Spleen (tissue), 11 donors: ENCODE measurements around the gene RBM8A. TPM values are rescaled to one million over a fixed set of nuclear protein-coding genes. Genes with fewer than 3 reads are reported as not detected.

Experiments used
- DNase-seq: peaks from one replicate; pipeline ENCODE4 v3.0.0-alpha.2; 2020
- H3K27ac ChIP-seq, 8 donors: fragments of 200-600 bp; sonication (generic) in 7 of 8; 1 replicate in 4 of 8; 2 replicates in 4 of 8; pipeline versions ENCODE4 v1.5.0 to v1.8.0; 2016 to 2021; ENCODE audit warnings: inconsistent platforms in 4 of 8, mild to moderate bottlenecking in 4 of 8, moderate library complexity in 1 of 8
- H3K27me3 ChIP-seq, 7 donors: fragments of 200-600 bp; sonication (generic) in 6 of 7; replicated peaks in 1 of 7; 1 replicate in 4 of 7; 2 replicates in 3 of 7; pipeline versions ENCODE4 v1.5.0 to v1.8.0; 2016 to 2021; ENCODE audit warnings: inconsistent platforms in 3 of 7, mild to moderate bottlenecking in 1 of 7
- H3K36me3 ChIP-seq, 6 donors: fragments of 200-600 bp; sonication (generic) in 5 of 6; 1 replicate in 4 of 6; 2 replicates in 2 of 6; pipeline versions ENCODE4 v1.5.0 to v1.8.0; 2016 to 2021; ENCODE audit warnings: inconsistent platforms in 2 of 6
- H3K4me1 ChIP-seq, 6 donors: fragments of 200-600 bp; sonication (generic) in 5 of 6; 1 replicate in 3 of 6; 2 replicates in 3 of 6; pipeline versions ENCODE4 v1.5.0 to v1.8.0; 2016 to 2021; ENCODE audit warnings: inconsistent platforms in 3 of 6
- H3K4me3 ChIP-seq, 8 donors: fragments of 200-600 bp; sonication (generic) in 7 of 8; 1 replicate in 4 of 8; 2 replicates in 4 of 8; pipeline versions ENCODE4 v1.5.0 to v1.8.0; 2016 to 2021; ENCODE audit warnings: inconsistent platforms in 4 of 8, mild to moderate bottlenecking in 4 of 8, moderate library complexity in 2 of 8
- H3K9me3 ChIP-seq, 8 donors: fragments of 200-600 bp; sonication (generic) in 7 of 8; 1 replicate in 4 of 8; 2 replicates in 4 of 8; pipeline versions ENCODE4 v1.5.0 to v1.8.0; 2016 to 2021; ENCODE audit warnings: inconsistent platforms in 4 of 8
- POLR2A ChIP-seq, 3 donors: fragments of 450-650 bp; IDR thresholded peaks; one replicate each; pipeline ENCODE4 v1.5.1; 2017; ENCODE audit warnings: antibody characterized with exemption in 3 of 3, mild to moderate bottlenecking in 1 of 3
- POLR2AphosphoS5 ChIP-seq, 3 donors: sonication (generic); formaldehyde crosslinking; IDR thresholded peaks; one replicate each; pipeline ENCODE4 v1.5.1; 2017; ENCODE audit warnings: antibody characterized with exemption in 3 of 3
- WGBS, 5 donors: extraction: QIAGEN DNeasy Blood & Tissue Kit in 3 of 5; methylation state at CpG; one replicate each; pipeline versions ENCODE4 v1.1.5 to v1.1.7; 2013 to 2018; 5-methylcytosine and 5-hydroxymethylcytosine counted together
- intact Hi-C: fragments of 100-400 bp; cut with DNase I; formaldehyde crosslinking; loops from one replicate; pipeline ENCODE4 v1.15.0; 2023; ENCODE audit warnings: low total_unique reads
- polyA plus RNA-seq, 3 donors: library from polyadenylated mRNA; stranded (reverse); fragments of 200-250 nt; gene quantifications; one replicate each; pipeline ENCODE4 v1.2.1, GENCODE V29; 2013
- total RNA-seq, 7 donors: library from RNA; depleted of rRNA in 3 of 7; stranded (reverse); fragments of >200 nt in 3 of 7; fragmentation: NEBNext Ultra II Directional in 4 of 7; extraction: Animal tissue kit (Norgen Biotek cat#: 25700) in 4 of 7; gene quantifications; one replicate each; pipeline versions ENCODE4 v1.1.0 to v1.2.1, GENCODE V29; 2016 to 2021
- TF ChIP-seq, protein P1 (sequence below), 11 experiments: fragments of 200-600 bp in 7 of 11; fragments of 450-650 bp in 4 of 11; sonication (generic) in 4 of 11; IDR thresholded peaks in 8 of 11; conservative IDR thresholded peaks in 3 of 11; 1 replicate in 7 of 11; 2 replicates in 4 of 11; pipeline versions ENCODE4 v1.4.0 to v1.8.0; 2016 to 2021; ENCODE audit warnings: antibody characterized with exemption in 11 of 11, inconsistent platforms in 4 of 11, mild to moderate bottlenecking in 1 of 11
- donor health status: healthy with polysubstance abuse.
- donor health status: DM: no; HTN: no; CAD: no; lungs with moderate emphysema.
- donor health status: DM: no; HTN: no; CAD: no.
- donor health status: Bipolar disorder and iron deficiency.
- donor health status: healthy.
- donor health status: DM: no; HTN: no; CAD: no.
- donor health status: DM: yes; HTN: yes; CAD: no.

RBM8A gene
- total and polyA plus RNA-seq, 10 donors = 87.0 to 187 (median 118) TPM

DNA sequence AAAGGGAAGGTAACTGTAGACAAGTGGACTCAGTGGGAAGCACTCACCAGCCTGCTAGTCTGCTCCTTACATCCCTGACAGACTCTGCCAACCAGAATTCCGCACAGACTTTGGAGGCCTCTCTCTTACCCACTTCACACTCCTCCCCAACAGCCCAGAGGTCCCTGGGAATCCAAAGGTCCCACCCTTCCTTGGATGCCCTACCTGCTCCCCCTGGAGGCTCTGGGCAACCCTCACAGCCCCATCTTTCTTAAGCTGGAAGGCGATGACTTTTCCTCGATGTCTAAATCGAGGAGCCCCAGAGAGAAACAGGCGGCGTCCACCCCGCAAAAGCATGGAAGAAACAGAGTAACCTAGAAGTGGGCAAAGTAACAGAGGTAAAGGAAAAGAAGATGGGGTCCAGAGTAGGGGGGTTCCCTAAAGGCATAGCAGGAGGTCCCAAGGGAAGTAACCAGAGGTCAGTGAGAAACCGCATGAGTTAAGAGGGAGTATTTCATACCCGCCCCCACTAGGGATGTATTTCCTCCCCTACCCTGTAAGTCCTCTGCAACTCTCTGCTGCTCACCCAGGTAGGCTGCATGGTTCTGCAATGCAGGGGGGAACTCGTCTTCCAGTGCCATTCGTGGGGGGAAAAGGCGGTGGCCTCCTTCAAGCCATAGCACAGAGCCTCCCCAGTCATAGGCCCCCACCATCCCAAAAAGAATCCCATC is 25.8 kb downstream of the RBM8A start:
- no peak overlapping the region for H3K4me3 ChIP-seq
- H3K9me3 ChIP-seq = no peaks in the 10 kb centered on the region
- 86 to 96% (median 90%) methylated on average over 12 of the region's 12 CpGs for WGBS, 5 donors
- no peaks in the 10 kb centered on the region for H3K27me3 ChIP-seq
- TF ChIP-seq POLR2AphosphoS5 (IDR thresholded peaks at IDR 0.05) = no peak
- TF ChIP-seq POLR2A (IDR thresholded peaks at IDR 0.05) = no peak
- TF ChIP-seq, protein P1, sequence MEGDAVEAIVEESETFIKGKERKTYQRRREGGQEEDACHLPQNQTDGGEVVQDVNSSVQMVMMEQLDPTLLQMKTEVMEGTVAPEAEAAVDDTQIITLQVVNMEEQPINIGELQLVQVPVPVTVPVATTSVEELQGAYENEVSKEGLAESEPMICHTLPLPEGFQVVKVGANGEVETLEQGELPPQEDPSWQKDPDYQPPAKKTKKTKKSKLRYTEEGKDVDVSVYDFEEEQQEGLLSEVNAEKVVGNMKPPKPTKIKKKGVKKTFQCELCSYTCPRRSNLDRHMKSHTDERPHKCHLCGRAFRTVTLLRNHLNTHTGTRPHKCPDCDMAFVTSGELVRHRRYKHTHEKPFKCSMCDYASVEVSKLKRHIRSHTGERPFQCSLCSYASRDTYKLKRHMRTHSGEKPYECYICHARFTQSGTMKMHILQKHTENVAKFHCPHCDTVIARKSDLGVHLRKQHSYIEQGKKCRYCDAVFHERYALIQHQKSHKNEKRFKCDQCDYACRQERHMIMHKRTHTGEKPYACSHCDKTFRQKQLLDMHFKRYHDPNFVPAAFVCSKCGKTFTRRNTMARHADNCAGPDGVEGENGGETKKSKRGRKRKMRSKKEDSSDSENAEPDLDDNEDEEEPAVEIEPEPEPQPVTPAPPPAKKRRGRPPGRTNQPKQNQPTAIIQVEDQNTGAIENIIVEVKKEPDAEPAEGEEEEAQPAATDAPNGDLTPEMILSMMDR (IDR thresholded peaks at IDR 0.05 in 8 of 11, conservative IDR thresholded peaks at IDR 0.05 in 3 of 11) = no peak
- peaks cover 0 to 6% (median 0%) of the 10 kb centered on the region in 6 donors for H3K36me3 ChIP-seq
- no peak overlapping the region for H3K27ac ChIP-seq
- intact Hi-C loops = no loop called here
- DNase-seq = no peak
- H3K4me1 ChIP-seq = no peaks in the 10 kb centered on the region

DNA sequence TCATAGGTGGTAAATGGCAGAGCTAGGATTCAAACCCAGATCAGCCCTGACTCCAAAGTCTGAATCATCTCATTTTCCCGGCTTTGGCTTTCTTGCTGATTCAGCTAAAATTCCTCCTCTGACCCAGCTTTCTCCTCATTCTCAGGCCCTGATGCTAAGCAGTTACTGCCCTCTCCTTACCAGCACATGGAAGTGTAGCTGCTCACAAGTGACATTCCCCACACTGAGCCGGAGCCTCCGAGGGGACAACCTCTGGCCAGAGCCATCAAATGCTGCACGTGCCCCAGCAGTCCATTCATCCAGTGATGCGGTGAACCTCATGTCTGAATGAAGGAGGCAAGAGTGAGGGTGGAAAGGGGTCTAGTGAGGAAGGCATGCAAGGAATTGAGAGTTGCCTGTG is 28.5 kb downstream of the RBM8A start:
- TF ChIP-seq, protein P1 (IDR thresholded peaks at IDR 0.05 in 8 of 11, conservative IDR thresholded peaks at IDR 0.05 in 3 of 11) = no peak
- no peak for TF ChIP-seq POLR2A (IDR thresholded peaks at IDR 0.05)
- no peak for TF ChIP-seq POLR2AphosphoS5 (IDR thresholded peaks at IDR 0.05)
- Histone ChIP-seq H3K36me3 (peaks cover 0 to 6% (median 0%) of the 10 kb centered on the region in 6 donors), H3K4me1 (no peaks in the 10 kb centered on the region), H3K27ac (no peak overlapping the region), H3K4me3 (no peak overlapping the region), H3K27me3 (no peaks in the 10 kb centered on the region), H3K9me3 (no peaks in the 10 kb centered on the region)
- intact Hi-C loops = no loop called here
- no peak for DNase-seq
- WGBS, 5 donors = 84 to 99% (median 91%) methylated on average over 5 of the region's 5 CpGs

DNA sequence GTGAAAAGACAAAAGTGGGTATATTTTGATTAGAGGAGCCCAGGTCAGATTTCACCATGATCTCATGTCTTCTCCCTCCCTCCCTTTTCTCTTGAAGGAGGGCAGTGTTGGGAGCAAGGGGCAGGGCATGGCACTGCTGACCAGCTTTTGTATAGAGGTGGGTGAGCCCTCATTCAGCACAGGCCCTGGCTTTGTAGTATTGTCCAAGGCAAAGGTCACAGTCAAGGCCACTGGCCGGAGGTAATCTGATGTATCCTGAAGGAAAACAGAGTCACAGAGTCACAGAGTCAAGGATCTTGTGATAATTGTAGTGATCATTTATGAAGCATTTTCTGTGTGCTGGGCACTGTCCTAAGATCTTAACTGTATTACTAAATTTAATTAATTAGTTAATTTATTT is 29.3 kb downstream of the RBM8A start:
- no peak for DNase-seq
- no peaks in the 10 kb centered on the region for H3K9me3 ChIP-seq
- 72 to 95% (median 76%) methylated on average over 1 of the region's 1 CpG for WGBS, 5 donors
- H3K27ac ChIP-seq = no peak overlapping the region
- intact Hi-C loops = no loop called here
- no peak for TF ChIP-seq POLR2AphosphoS5 (IDR thresholded peaks at IDR 0.05)
- TF ChIP-seq POLR2A (IDR thresholded peaks at IDR 0.05) = no peak
- TF ChIP-seq, protein P1 (IDR thresholded peaks at IDR 0.05 in 8 of 11, conservative IDR thresholded peaks at IDR 0.05 in 3 of 11) = no peak
- H3K36me3 ChIP-seq = peaks cover 0 to 6% (median 0%) of the 10 kb centered on the region in 6 donors
- H3K4me3 ChIP-seq = no peak overlapping the region
- H3K27me3 ChIP-seq = no peaks in the 10 kb centered on the region
- H3K4me1 ChIP-seq = peaks cover 0 to 3% (median under 1%) of the 10 kb centered on the region in 6 donors

DNA sequence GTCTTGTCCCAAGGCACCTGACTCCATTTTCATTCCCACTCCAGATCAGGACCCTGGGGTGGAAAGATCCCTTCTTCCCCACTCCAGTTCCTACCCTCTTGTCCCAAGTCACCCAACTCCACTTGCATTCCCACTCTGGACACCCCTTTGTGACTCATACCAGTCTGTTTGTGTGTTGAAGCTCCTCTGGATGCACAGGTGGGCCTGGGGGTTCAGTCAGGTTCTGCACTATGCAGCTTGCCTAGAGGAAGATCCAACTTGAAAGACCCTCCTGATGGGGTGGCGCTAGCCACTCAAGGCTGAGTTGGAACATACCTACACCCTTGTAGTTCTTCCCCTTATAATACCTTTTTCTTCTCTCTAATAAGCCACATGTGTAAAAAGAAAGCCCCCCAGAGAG is 31.8 kb downstream of the RBM8A start:
- no peak for TF ChIP-seq POLR2AphosphoS5 (IDR thresholded peaks at IDR 0.05)
- Histone ChIP-seq H3K36me3 (peaks cover 0 to under 1% (median 0%) of the 10 kb centered on the region in 6 donors), H3K27me3 (no peaks in the 10 kb centered on the region), H3K9me3 (no peaks in the 10 kb centered on the region), H3K4me1 (peaks cover 0 to 24% (median 15%) of the 10 kb centered on the region in 6 donors), H3K27ac (no peak overlapping the region), H3K4me3 (no peak overlapping the region)
- intact Hi-C loops = no loop called here
- no peak for DNase-seq
- WGBS, 5 donors = 93 to 100% (median 100%) methylated on average over 1 of the region's 1 CpG
